ENCODE measurements around the gene C12orf42. TPM values are rescaled to one million over a fixed set of nuclear protein-coding genes. Genes with fewer than 3 reads are reported as not detected.

Gene C12orf42
- total and polyA plus RNA-seq, 2 donors (not counting 1 experiment from before 2014, with no cell fraction given), result 25.6 to 138 TPM

DNA sequence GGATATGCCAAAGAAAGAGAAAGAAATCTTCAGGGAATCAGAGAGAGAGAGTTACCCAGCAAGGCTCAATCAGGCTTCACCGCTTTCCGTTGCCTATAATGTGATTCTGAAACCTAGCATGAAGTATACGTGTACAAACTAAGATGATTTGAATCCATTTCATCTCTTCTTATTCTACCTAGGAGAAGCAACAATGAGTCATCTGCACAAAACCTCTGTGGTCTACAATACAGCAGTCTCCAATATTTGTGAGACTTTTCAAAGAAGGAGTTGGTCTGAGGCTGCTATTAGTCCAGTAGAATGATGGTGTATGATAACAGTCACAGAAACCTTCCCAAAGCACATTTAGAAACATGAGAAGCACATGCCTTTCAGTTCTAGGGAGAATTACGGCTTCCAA, 141.9 kb downstream of the C12orf42 start:
- CTCF ChIA-PET, result interaction anchor here (0.6 to 1.2 kb wide), 2 partner anchors 9 to 892 kb away, joined by 3 read pairs; no protein-coding TSS in a partner anchor
- Histone ChIP-seq H3K27ac (ENCODE audit: low read length in 2 of 2) (no peak overlapping the region), H2AFZ (ENCODE audit: insufficient read depth, low read depth, low read length, poor library complexity, severe bottlenecking) (no peak overlapping the region), H3K36me3 (replicated peaks in 1 of 2; ENCODE audit: control extremely low read depth in 1 of 2, control insufficient read depth in 1 of 2, extremely low read depth in 1 of 2, insufficient read depth in 2 of 2, low read length in 1 of 2) (peaks cover 0 to 20% of the 10 kb centered on the region in 2 experiments), H3K4me1 (ENCODE audit: control insufficient read depth in 2 of 2, insufficient read depth in 2 of 2, low read length in 2 of 2) (no peaks in the 10 kb centered on the region), H3K79me2 (ENCODE audit: control insufficient read depth, insufficient read depth, low read length) (no peaks in the 10 kb centered on the region), H3K27me3 (replicated peaks in 1 of 4; ENCODE audit: control extremely low read depth in 1 of 4, control insufficient read depth in 3 of 4, insufficient read depth in 4 of 4, low read length in 3 of 4) (no peaks in the 10 kb centered on the region), H3K4me2 (replicated peaks; ENCODE audit: low read depth, low read length, poor library complexity, severe bottlenecking) (no peak overlapping the region), H4K20me1 (ENCODE audit: control insufficient read depth, insufficient read depth, low read length, poor library complexity, severe bottlenecking) (peaks cover 5% of the 10 kb centered on the region), H3K4me3 (ENCODE audit: control extremely low read depth in 1 of 5, extremely low read depth in 1 of 5, insufficient read depth in 1 of 5, low read depth in 2 of 5, low read length in 4 of 5) (no peak overlapping the region), H3K9me3 (ENCODE audit: control extremely low read depth in 1 of 3, control insufficient read depth in 2 of 3, insufficient read depth in 1 of 3, low read length in 2 of 3) (no peaks in the 10 kb centered on the region), H3K9ac (ENCODE audit: low read length) (no peak overlapping the region)
- Mint-ChIP-seq H3K4me1 (peaks cover 16% of the 10 kb centered on the region), H3K4me3 (no peak overlapping the region), H3K9me3 (ENCODE audit: insufficient read depth) (peaks cover 2% of the 10 kb centered on the region), H3K27me3 (no peaks in the 10 kb centered on the region), H3K27ac (no peak overlapping the region)
- ATAC-seq (ENCODE audit: low read depth) (no peak), DNase-seq (no peak)
- WGBS (ENCODE audit: insufficient coverage), result 100% methylated on average over 2 of the region's 4 CpGs
- TF ChIP-seq, protein P1, sequence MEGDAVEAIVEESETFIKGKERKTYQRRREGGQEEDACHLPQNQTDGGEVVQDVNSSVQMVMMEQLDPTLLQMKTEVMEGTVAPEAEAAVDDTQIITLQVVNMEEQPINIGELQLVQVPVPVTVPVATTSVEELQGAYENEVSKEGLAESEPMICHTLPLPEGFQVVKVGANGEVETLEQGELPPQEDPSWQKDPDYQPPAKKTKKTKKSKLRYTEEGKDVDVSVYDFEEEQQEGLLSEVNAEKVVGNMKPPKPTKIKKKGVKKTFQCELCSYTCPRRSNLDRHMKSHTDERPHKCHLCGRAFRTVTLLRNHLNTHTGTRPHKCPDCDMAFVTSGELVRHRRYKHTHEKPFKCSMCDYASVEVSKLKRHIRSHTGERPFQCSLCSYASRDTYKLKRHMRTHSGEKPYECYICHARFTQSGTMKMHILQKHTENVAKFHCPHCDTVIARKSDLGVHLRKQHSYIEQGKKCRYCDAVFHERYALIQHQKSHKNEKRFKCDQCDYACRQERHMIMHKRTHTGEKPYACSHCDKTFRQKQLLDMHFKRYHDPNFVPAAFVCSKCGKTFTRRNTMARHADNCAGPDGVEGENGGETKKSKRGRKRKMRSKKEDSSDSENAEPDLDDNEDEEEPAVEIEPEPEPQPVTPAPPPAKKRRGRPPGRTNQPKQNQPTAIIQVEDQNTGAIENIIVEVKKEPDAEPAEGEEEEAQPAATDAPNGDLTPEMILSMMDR (IDR thresholded peaks at IDR 0.05), result no peak
- TF ChIP-seq EZH2 (IDR thresholded peaks at IDR 0.05; ENCODE audit: borderline replicate concordance, insufficient read depth, low read depth, low read length, poor library complexity, severe bottlenecking), result no peak
- POLR2A ChIA-PET, result no interaction called here
- intact Hi-C loops (cut with micrococcal nuclease), result loop anchor here (10.0 kb wide), 1 partner anchor 49 kb away; no protein-coding TSS in a partner anchor

- Histone ChIP-seq H3K4me1 (ENCODE audit: control insufficient read depth in 2 of 2, insufficient read depth in 2 of 2, low read length in 2 of 2) (no peaks in the 10 kb centered on the region), H3K36me3 (replicated peaks in 1 of 2; ENCODE audit: control extremely low read depth in 1 of 2, control insufficient read depth in 1 of 2, extremely low read depth in 1 of 2, insufficient read depth in 2 of 2, low read length in 1 of 2) (peaks cover 0 to 9% of the 10 kb centered on the region in 2 experiments), H3K9ac (ENCODE audit: low read length) (no peak overlapping the region), H2AFZ (ENCODE audit: insufficient read depth, low read depth, low read length, poor library complexity, severe bottlenecking) (no peak overlapping the region), H4K20me1 (ENCODE audit: control insufficient read depth, insufficient read depth, low read length, poor library complexity, severe bottlenecking) (peaks cover 5% of the 10 kb centered on the region), H3K27me3 (replicated peaks in 1 of 4; ENCODE audit: control extremely low read depth in 1 of 4, control insufficient read depth in 3 of 4, insufficient read depth in 4 of 4, low read length in 3 of 4) (no peaks in the 10 kb centered on the region), H3K27ac (ENCODE audit: low read length in 2 of 2) (no peak overlapping the region), H3K4me2 (replicated peaks; ENCODE audit: low read depth, low read length, poor library complexity, severe bottlenecking) (no peak overlapping the region), H3K4me3 (ENCODE audit: control extremely low read depth in 1 of 5, extremely low read depth in 1 of 5, insufficient read depth in 1 of 5, low read depth in 2 of 5, low read length in 4 of 5) (no peak overlapping the region), H3K79me2 (ENCODE audit: control insufficient read depth, insufficient read depth, low read length) (no peaks in the 10 kb centered on the region), H3K9me3 (ENCODE audit: control extremely low read depth in 1 of 3, control insufficient read depth in 2 of 3, insufficient read depth in 1 of 3, low read length in 2 of 3) (peaks cover 0 to 5% (median 2%) of the 10 kb centered on the region in 3 donors)
- DNase-seq, result no peak
- TF ChIP-seq, protein P1 (IDR thresholded peaks at IDR 0.05), result no peak
- no peak for TF ChIP-seq EZH2 (IDR thresholded peaks at IDR 0.05; ENCODE audit: borderline replicate concordance, insufficient read depth, low read depth, low read length, poor library complexity, severe bottlenecking)
- ChIA-PET POLR2A (no interaction called here), CTCF (no interaction called here)
- intact Hi-C loops (cut with micrococcal nuclease), result loop anchor here (10.0 kb wide), 1 partner anchor 45 kb away; no protein-coding TSS in a partner anchor
- Mint-ChIP-seq H3K4me3 (no peak overlapping the region), H3K4me1 (peaks cover 16% of the 10 kb centered on the region), H3K27ac (no peak overlapping the region), H3K27me3 (no peaks in the 10 kb centered on the region), H3K9me3 (ENCODE audit: insufficient read depth) (no peaks in the 10 kb centered on the region)
- no peak for ATAC-seq (ENCODE audit: low read depth)
- WGBS (ENCODE audit: insufficient coverage), result 100% methylated on average over 2 of the region's 5 CpGs
Measured at GRCh38 chr12:103350116-103350515, 145.7 kb downstream of the C12orf42 start.
